ENCODE results near the gene SLC5A4. TPM values are rescaled to one million over a fixed set of nuclear protein-coding genes. Genes with fewer than 3 reads are reported as not detected.
A peak's percentile ranks its signal among the peaks of the same experiment; 100 is the strongest.

SLC5A4 gene
- total and polyA plus RNA-seq, 4 donors, result 0.03 to 0.75 (median 0.19) TPM

DNA sequence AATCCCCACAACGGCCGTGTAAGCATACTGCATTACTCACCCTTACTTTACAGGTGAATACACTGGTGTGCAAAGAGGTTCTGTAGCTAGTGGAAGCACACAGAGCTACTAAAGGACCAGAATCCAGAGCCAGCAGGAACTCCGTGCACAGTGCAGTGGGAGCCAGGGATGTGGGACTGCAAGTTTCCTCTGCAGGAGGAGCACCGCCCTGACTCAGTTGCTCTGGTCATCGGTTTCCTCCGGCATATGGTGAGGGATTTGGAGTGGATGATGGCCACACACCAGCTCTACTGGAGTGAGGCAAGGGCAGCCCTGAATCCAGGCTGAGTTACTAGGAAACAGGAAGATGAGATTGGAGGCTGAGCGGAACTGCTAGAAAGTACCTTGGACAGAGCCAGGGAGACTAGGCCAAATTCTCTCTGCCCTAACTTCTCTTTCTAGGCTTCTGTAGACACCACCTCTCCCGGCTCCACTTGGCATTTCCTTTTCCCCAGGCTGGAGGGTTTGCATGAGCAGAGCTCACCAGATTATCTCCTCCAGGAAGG, 77.9 kb downstream of the SLC5A4 start:
- no peak overlapping the region for H3K4me3 ChIP-seq (ENCODE audit: low read depth in 1 of 3, low read length in 3 of 3)
- peaks cover 0 to 5% (median 0%) of the 10 kb centered on the region in 4 donors for H3K9me3 ChIP-seq (ENCODE audit: control insufficient read depth in 4 of 4, low read length in 3 of 4)
- H3K9ac ChIP-seq (ENCODE audit: low read depth in 1 of 2, low read length in 2 of 2), result no peak overlapping the region
- no peak for DNase-seq (ENCODE audit: low spot score)
- no peaks in the 10 kb centered on the region for H3K36me3 ChIP-seq (ENCODE audit: control insufficient read depth in 4 of 4, insufficient read depth in 3 of 4, low read depth in 1 of 4, low read length in 3 of 4)
- no peak for TF ChIP-seq YY1 (IDR thresholded peaks at IDR 0.05)
- H3K27ac ChIP-seq (ENCODE audit: low read depth in 1 of 2, low read length in 2 of 2), result no peak overlapping the region
- H3K4me1 ChIP-seq (ENCODE audit: control insufficient read depth in 4 of 4, insufficient read depth in 4 of 4, low read length in 3 of 4), result peaks cover 2 to 6% (median 4%) of the 10 kb centered on the region in 4 donors
- H3K27me3 ChIP-seq (ENCODE audit: control insufficient read depth in 4 of 4, insufficient read depth in 4 of 4, low read length in 3 of 4), result peaks cover 0 to 14% (median 3%) of the 10 kb centered on the region in 4 donors
- WGBS, result 90% methylated on average over 8 of the region's 8 CpGs

- H3K27ac ChIP-seq (ENCODE audit: low read depth in 1 of 2, low read length in 2 of 2), result no peak overlapping the region
- peaks cover 0 to 5% (median 0%) of the 10 kb centered on the region in 4 donors for H3K9me3 ChIP-seq (ENCODE audit: control insufficient read depth in 4 of 4, low read length in 3 of 4)
- peaks cover 0 to 14% (median 3%) of the 10 kb centered on the region in 4 donors for H3K27me3 ChIP-seq (ENCODE audit: control insufficient read depth in 4 of 4, insufficient read depth in 4 of 4, low read length in 3 of 4)
- WGBS, result 7% methylated on average over 73 of the region's 73 CpGs
- H3K4me1 ChIP-seq (ENCODE audit: control insufficient read depth in 4 of 4, insufficient read depth in 4 of 4, low read length in 3 of 4), result peaks cover 2 to 6% (median 4%) of the 10 kb centered on the region in 4 donors
- H3K4me3 ChIP-seq (ENCODE audit: low read depth in 1 of 3, low read length in 3 of 3), result peak overlapping the region in 1 of 3 donors; percentile 12
- no peak for DNase-seq (ENCODE audit: low spot score)
- no peak overlapping the region for H3K9ac ChIP-seq (ENCODE audit: low read depth in 1 of 2, low read length in 2 of 2)
- TF ChIP-seq EGR1 (IDR thresholded peaks at IDR 0.05; ENCODE audit: low read depth in 2 of 2) (no peak), YY1 (IDR thresholded peaks at IDR 0.05) (no peak), RXRA (IDR thresholded peaks at IDR 0.05) (no peak), CTCF (IDR thresholded peaks at IDR 0.05; ENCODE audit: low read depth, low read length, missing input control) (no peak)
- TF ChIP-seq, protein P1, sequence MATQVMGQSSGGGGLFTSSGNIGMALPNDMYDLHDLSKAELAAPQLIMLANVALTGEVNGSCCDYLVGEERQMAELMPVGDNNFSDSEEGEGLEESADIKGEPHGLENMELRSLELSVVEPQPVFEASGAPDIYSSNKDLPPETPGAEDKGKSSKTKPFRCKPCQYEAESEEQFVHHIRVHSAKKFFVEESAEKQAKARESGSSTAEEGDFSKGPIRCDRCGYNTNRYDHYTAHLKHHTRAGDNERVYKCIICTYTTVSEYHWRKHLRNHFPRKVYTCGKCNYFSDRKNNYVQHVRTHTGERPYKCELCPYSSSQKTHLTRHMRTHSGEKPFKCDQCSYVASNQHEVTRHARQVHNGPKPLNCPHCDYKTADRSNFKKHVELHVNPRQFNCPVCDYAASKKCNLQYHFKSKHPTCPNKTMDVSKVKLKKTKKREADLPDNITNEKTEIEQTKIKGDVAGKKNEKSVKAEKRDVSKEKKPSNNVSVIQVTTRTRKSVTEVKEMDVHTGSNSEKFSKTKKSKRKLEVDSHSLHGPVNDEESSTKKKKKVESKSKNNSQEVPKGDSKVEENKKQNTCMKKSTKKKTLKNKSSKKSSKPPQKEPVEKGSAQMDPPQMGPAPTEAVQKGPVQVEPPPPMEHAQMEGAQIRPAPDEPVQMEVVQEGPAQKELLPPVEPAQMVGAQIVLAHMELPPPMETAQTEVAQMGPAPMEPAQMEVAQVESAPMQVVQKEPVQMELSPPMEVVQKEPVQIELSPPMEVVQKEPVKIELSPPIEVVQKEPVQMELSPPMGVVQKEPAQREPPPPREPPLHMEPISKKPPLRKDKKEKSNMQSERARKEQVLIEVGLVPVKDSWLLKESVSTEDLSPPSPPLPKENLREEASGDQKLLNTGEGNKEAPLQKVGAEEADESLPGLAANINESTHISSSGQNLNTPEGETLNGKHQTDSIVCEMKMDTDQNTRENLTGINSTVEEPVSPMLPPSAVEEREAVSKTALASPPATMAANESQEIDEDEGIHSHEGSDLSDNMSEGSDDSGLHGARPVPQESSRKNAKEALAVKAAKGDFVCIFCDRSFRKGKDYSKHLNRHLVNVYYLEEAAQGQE (IDR thresholded peaks at IDR 0.05), result no peak
- H3K36me3 ChIP-seq (ENCODE audit: control insufficient read depth in 4 of 4, insufficient read depth in 3 of 4, low read depth in 1 of 4, low read length in 3 of 4), result no peaks in the 10 kb centered on the region
These were observed 79.2 kb downstream of the SLC5A4 start for GRCh38 chr22:32175683-32176644.

DNA sequence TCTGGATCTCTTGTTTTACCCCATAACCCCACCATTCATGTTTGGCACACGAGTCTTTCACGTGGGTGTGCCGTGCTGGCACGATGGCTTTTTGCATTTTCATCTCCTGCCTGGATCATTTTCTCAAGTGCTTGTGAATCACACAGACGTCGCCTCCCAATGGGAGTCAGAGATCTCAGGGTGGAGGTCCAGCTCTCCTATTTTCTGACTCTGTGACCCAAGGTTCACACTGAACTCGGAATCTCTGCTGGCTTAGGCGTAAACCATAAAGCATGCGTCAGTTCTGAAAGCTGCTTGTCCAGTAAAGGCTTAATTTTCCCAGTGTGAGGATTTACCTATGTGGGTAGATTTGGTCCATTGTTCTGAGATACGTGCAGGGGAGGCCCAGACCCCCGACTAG, 80.0 kb downstream of the SLC5A4 start:
- Histone ChIP-seq H3K9ac (ENCODE audit: low read depth in 1 of 2, low read length in 2 of 2) (no peak overlapping the region), H3K27me3 (ENCODE audit: control insufficient read depth in 4 of 4, insufficient read depth in 4 of 4, low read length in 3 of 4) (peaks cover 0 to 13% (median 3%) of the 10 kb centered on the region in 4 donors), H3K4me3 (ENCODE audit: low read depth in 1 of 3, low read length in 3 of 3) (no peak overlapping the region), H3K4me1 (ENCODE audit: control insufficient read depth in 4 of 4, insufficient read depth in 4 of 4, low read length in 3 of 4) (peaks cover 2 to 6% (median 4%) of the 10 kb centered on the region in 4 donors), H3K36me3 (ENCODE audit: control insufficient read depth in 4 of 4, insufficient read depth in 3 of 4, low read depth in 1 of 4, low read length in 3 of 4) (no peaks in the 10 kb centered on the region), H3K9me3 (ENCODE audit: control insufficient read depth in 4 of 4, low read length in 3 of 4) (peaks cover 0 to 5% (median 0%) of the 10 kb centered on the region in 4 donors), H3K27ac (ENCODE audit: low read depth in 1 of 2, low read length in 2 of 2) (no peak overlapping the region)
- no peak for DNase-seq (ENCODE audit: low spot score)
- WGBS, result 82% methylated on average over 11 of the region's 11 CpGs
- no peak for TF ChIP-seq RXRA (IDR thresholded peaks at IDR 0.05)
- TF ChIP-seq TAF1 (conservative IDR thresholded peaks at IDR 0.05), result no peak
- no peak for TF ChIP-seq FOXA2 (IDR thresholded peaks at IDR 0.05)
- TF ChIP-seq, protein P2, sequence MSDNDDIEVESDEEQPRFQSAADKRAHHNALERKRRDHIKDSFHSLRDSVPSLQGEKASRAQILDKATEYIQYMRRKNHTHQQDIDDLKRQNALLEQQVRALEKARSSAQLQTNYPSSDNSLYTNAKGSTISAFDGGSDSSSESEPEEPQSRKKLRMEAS (IDR thresholded peaks at IDR 0.05), result no peak
- TF ChIP-seq NR2F2 (IDR thresholded peaks at IDR 0.05), result no peak
- TF ChIP-seq ZBTB33 (IDR thresholded peaks at IDR 0.05), result no peak
- TF ChIP-seq EGR1 (IDR thresholded peaks at IDR 0.05; ENCODE audit: low read depth in 2 of 2), result no peak

Measured in liver (tissue), 9 donors.